Measurements from ENCODE around the gene COA1.

DNA sequence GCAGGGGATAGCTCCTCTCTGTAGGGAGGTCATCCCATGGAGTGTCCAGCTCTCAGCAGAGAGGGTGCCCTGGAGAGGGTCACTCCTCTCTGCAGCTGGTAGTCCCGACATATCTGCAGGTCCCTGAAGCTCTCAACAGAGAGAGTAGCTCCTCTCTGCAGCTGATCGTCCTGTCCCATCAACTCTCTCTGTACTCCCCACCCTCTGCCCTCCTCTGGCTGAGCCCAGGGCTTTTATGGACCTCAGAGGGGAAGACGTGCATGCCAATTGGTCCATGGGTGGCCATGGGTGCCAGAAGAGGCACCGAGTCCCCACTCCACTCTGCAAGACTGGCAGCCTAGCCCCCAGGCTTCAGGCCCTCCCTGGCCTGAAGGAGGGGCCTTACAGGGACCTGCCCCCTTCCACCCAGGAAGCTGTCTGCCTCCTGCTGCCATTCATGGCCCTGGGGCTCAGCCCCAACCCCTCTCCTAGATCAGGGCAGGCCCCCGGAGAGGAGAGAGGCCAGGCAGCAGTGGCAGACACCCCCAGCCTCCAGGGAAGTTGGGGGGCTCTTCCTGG is 20.1 kb upstream of the COA1 start:
- TF ChIP-seq EZH2 (IDR thresholded peaks at IDR 0.05) (no peak), POLR2AphosphoS5 (IDR thresholded peaks at IDR 0.05; ENCODE audit: borderline replicate concordance, low read depth, low read length) (no peak), FOXP2 (optimal IDR thresholded peaks at IDR 0.05; ENCODE audit: control extremely low read depth, extremely low read length, insufficient read depth) (no peak)

Data from SK-N-MC (cell line).